Measurements from ENCODE around the gene BMPR1A.

BMPR1A gene

DNA sequence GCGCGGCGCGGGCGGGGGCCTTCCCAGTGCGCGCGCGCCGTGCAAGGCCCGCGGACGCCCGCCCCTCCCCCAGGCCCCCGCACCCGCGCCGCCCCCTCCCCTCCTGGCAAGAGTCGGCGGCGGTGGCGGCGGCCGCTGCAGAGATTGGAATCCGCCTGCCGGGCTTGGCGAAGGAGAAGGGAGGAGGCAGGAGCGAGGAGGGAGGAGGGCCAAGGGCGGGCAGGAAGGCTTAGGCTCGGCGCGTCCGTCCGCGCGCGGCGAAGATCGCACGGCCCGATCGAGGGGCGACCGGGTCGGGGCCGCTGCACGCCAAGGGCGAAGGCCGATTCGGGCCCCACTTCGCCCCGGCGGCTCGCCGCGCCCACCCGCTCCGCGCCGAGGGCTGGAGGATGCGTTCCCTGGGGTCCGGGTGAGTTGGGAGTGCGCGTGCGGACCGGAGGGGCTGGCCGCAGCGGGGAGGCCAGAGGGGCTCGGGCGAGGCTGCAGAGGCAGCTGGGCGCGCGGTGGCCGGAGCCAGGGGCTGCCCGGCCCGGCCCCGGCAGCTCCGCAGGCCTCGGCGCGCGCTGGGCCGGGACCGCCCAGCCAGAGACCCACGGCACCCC lies at the start of gene BMPR1A:
BMPR1A (plus strand) TSS at position 109 of the 602 bp plus-strand sequence. CDS start 119,400 bp downstream, outside the sequence.
- DNase-seq: no peak

DNA sequence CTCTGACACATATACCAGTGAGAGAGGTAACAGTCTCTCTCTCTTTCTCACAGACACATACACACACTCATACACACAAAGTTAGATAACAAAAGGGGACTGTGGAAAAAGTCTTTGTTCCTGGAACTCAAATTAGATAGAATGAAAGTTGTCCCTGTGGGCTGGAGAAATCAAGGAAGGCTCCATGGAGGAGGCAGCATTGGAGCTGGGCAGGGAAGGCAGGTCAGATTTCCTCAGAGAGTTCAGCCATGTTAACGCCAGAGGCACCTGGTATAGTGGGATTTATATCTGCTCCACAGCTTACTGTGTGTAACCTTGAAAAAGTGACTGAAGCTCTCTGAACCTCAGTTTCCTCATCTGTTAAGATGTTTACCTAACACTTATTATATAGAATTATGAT lies 49.4 kb upstream of the BMPR1A start:
- DNase-seq: no peak

DNA sequence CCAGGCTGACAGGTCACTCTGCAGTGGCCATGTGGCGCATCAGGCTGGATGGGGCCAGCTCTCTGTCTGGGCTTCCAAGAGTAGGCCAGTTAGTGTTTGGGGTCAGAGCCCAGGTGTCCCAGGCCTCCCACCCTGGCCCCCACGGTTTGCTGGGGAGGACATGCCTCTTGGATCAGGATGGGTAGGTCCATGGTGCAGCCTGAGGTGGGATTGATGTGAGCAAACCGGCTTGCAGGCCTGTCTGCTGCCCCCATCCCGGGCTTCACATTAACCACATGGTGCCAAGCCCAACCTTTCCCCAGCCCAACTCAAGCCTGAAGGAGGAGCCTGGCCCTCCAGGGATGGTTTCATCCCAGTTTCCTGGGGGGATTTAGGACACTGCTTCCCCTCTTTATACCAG lies 48.9 kb upstream of the BMPR1A start:
- no peak for DNase-seq

DNA sequence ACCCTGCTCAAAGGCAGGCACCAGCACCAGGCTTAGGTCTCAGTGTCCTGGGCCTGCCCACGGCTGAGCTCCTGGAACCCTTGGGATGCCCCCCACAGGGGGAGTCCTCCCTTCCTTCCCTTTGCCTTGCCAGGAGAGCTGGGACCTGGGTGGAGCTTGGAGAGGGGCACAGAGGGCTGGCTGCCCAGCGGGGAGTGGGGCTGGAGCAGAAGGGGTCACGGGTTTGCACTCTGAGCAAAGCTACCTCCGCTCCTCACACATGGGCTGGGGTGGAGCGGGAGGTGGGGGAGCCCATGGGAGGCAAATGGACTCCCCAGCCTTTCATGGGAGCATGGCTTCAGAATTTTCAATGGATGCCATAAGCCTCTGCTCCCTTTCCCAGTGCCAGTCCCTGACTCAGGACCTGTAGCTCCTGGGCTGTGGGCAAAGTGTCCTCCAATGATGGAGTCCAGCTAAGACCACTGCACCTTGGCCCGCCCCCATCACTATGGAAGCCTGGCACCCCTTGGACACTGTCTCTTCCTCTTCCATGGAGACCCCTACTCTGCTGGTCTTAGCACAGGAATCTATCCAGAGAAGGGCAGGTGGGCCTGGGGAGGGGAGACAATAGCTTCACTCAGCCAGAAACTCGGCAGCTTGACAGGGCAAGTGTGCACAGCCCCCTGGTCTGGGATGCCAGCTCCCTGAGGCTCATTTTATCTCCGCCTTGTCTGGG lies 48.2 kb upstream of the BMPR1A start:
- DNase-seq: no peak

DNA sequence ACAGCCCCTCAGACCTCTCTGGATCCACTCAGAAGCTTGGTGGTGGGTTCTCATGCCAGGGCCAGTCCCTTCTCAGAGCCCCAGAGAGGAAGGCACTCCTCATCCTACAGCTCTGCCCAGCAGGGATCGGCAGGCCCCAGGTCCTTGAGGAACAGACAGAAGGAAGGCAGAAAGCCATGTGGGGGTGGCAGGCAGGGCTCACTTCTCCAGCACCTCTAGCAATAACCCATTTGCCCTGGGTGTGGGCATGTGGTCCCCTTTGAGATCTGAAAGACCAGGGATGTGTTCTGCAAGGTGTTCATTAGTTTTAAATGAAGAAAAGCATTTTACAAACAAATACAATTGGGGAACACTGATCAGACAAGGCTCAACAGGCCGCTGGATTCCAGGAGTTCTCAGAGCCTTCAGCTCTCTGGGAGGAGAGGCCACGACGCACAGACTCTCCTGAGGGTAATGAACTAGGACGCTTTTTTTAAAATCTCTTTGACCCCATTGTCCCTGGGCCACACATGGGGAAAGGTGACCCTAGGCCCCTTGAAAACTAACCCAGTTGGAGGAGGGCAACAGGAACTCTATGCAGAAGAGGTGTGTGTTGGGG lies 47.5 kb upstream of the BMPR1A start:
- DNase-seq: no peak

DNA sequence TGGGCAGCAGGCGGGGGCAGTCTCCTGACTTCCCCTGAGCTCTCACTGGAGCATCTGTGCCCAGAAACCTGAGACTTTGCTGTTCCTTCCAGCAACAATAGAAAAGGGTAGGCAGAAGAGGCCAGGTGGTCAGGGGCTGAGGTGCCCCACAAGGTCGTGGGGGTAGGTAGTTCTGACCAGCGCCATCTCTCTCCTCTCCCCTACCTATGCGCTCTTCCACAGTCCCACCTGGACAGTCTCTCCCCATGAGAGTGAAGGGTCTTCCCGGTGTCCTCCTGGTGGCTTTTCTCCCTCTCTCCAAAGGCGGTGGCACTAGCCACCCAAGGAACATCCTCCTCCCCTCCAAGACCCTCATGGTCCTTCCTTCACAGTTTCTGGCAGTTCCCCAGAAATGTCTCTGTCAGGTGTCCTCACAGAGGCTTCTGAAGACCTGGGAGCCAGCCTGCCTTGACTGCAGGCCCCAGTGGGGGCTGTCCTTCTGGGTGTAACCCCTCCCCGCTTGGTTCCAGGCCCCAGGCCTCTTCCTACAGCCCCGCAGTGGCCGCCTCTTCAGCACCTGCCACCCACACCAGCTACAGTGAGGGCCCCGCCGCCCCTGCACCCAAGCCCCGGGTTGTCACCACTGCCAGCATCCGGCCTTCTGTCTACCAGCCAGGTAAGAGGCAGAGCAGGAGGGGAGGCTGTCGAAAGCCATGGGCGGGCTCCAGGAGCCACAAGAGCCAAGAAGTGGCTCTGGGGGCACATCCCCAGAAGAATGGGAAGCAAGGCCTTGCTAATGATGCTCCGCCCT lies 46.8 kb upstream of the BMPR1A start:
- no peak for DNase-seq

DNA sequence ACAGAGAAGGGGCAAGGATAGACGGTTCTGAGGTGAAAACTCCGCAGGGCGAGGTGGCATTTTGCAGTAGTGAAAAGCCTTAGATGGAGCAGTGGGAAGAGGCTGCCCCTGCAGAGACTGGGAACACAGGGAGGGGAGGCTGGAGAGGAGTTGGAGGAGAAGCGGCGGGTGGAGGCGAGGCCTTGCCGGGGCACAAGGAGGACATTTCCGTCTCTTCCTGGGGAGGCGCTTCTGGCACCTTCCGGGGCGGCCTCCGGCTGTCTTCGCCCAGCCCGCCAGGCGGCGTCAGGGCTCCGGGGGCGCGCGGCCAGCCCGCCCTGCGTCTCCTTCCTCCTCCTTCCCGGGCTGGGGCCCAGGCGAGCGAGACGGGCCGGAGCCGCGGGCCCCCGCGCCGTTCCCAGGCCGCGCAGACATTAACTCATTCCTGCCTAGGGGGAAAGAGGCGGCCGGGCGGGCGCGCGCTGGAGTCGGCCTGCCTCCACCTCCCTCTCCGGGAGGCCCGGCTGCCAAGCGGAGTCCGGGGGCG lies 45.4 kb upstream of the BMPR1A start:
- DNase-seq: peak; percentile 93

DNA sequence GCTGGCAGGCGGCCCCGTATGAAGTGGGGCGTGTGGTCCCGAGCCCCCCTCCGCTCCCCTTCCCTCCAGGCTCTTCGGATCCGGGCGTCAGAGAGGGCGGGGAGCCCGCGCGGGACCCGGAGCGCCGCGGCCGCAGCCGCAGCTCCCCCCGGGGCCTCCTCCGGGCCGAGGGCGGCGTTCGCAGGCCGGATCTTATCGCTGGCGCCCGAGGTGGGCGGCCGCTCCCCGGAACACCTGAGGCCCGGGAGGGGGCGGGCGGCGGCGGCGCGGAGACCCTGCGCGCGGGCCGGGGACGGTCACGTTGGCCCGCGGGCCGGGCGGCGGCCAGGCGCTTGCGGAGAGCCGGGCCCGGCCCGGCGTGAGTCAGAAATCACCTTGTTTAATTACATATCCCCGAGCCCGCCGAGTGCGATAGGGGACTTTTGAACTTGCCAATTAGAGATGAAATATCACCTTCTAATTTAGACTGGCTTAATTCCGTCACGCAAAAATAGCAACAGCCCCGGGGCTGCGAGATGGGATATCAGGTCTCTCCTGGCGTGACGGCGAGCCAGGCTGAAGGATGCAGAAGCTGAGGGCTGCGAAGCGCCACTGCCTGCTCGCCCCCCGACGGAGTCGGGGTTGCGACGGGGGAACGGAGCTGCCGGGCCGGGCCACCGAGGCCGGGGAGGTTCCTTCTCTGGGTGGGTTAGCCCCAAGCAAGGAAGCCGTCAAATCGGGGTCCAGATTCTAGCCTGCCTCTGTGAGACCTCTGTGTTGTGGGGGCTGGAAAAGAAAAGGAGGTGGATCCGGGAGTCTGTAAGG lies 44.7 kb upstream of the BMPR1A start:
- peak; percentile 83 for DNase-seq

DNA sequence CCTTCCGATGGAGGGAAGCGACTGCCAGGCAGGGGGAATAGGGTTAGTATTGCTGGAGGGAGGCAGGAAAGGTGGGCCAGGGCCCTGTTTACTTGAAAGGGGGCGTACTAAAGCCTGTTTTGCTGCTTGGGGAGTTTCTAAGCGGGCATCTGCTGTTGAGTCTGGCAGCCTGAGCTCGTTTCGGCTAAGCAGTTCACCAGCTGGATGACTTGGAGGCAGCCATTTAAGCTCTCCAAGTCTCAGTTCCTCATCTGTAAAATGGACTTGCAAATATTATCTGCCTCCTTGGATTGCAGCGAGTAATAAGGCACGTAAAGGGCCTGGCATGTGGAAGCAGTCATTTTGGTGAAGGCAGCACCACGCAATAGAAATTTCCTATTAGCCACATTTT lies 44.1 kb upstream of the BMPR1A start:
- no peak for DNase-seq

DNA sequence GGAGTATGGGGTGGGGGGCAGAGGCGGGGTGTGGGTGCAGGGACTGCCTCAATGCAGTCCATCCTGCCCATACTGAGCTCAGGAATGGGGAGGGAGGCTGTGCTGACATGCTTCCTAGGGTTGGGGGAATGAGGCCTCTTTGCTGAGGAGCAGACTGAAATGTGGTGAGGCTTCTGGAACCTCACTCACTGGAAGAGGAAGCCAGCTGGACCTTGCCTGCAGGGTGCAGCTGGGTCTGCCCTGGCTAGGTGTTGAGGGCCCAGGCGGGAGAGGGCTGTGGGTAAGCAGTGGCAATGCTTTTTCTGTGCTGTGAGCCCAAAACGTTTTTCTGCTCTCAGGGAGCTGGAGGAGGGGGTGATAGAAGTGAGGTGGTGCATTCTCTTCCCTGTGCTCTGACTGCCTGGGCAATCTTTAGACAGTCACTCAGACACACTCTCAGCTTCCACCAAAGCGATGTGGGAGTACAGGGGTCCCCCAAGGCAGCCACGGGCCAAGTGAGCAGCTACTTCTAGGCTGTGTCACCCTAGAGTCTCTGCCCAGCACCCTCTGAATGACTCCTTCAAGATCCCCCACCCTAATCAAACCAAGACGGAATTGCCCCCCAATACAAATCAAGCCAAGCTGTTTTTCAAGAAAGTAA lies 41.1 kb upstream of the BMPR1A start:
- DNase-seq: no peak

DNA sequence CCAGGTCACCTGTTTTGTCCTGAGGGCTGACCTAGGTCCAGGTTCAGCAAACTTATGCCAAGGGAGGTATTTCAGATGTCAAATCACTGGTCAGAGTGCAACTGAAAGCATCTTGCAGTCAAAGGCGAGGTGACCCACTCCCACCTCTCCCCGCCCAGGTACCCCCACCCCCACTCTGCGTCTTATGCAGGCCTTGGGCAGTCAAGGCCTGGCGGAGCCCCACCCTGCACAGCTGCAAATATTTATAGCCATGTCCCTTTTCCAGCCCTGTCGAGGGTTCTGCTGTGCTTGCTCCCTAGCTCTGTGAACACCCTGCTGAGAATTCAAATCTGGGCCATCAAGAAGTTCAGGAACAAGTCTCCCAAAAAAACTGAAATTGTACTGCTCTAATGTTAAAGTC lies 40.6 kb upstream of the BMPR1A start:
- no peak for DNase-seq

DNA sequence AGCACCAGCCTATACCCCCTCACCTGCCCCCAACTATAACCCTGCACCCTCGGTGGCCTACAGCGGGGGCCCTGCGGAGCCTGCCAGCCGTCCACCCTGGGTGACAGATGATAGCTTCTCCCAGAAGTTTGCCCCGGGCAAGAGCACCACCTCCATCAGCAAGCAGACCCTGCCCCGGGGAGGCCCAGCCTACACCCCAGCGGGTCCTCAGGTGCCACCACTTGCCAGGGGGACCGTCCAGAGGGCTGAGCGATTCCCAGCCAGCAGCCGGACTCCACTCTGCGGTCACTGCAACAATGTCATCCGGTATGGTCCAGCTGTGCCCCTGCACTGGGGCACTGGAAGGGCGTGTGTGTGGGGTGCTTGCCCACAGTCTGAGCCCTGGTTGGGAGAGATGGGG lies 40.0 kb upstream of the BMPR1A start:
- DNase-seq: no peak

DNA sequence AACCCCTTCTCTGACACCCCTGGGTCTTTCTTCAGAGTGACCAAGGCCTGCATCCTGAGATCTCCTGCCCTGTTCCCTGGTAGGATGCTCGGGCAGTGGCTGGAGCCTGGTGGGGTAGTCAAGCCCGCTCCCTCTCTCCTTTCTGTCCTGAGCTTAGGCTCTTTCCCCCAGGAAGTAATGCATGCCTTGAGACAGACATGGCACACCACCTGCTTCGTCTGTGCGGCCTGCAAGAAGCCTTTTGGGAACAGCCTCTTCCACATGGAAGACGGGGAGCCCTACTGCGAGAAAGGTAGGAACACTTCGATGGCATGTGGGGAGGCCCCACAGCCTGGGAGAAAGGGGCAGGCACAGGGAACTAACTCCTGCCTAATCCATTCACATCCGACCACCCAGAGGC lies 37.9 kb upstream of the BMPR1A start:
- no peak for DNase-seq

DNA sequence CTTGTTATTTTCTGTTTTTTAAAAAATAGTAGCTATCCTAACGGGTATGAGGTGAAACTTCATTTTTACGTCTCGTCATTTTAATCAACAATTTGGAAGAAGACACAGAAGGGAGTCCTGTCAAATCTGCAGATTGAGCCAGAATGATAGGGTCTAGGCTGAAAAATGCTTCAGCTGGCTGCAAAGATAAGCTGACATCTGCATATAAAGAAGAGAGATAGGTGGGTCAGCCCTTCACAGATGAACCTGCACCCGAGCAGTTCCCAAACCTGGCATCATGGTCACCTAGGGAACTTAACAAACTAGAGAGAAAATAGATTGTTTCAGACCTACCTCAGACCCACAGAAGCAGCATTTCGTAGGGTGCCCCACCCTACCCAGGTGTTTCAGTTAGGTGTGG lies 35.2 kb upstream of the BMPR1A start:
- no peak for DNase-seq

DNA sequence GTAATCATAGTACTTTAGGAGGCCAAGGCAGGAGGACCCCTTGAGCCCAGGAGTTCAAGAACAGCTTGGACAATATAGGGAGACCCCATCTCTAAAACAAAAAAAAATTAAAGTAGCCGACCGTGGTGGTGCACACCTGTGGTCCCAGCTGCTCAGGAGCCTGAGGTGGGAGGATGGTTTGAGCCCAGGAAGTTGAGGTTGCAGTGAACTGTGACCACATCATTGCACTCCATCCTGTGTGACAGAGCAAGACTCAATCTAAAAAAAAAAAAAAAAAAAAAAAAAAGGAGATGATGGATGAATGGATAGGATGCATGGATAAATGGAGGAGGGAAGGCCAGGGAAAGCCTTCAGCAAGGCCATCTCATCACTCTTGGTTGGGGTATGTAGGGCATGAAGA lies 33.4 kb upstream of the BMPR1A start:
- DNase-seq: no peak

DNA sequence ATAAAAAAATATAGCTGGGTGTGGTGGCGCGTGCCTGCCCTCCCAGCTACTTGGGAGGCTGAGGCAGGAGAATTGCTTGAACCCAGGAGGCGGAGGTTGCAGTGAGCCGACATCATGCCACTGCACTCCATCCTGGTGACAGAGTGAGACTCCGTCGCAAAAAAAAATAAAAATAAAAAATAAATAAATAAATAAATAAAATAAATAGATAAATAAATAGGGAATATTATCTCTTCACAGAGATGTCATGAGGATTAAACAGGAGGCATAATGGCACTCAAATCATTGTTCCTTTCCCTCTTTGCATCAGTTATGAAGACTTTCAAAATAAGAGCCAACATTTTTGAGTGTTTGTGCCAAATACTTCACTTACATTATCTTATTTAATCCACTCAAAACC lies 32.0 kb upstream of the BMPR1A start:
- no peak for DNase-seq

DNA sequence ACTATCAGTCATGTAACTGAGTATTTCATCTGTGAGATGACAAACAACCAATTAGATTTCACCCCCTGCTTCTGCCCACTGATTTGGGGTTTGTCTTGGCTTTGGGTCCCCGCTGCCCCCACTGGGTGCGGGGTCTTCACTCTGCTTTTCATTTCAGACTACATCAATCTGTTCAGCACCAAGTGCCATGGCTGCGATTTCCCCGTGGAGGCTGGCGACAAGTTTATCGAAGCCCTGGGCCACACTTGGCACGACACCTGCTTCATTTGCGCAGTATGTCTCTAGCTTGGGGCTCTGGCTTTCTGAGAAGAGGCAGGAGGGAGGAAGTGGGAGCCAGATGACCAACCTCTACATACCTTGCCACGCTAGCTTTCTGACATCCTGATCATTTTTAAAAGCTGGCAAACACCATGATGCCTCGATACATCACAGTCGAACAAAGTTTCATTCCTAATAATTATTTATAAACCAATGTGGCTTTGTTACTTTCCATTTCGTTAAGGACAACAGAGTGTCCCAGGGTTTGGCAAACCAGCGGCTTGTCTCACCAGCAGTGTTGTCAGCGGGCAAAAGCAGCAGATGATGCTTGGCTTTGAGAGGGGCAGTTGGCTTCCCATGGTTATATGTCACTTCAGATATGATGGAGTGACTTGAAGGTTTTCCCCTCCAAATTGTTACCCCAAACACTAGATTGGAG lies 30.3 kb upstream of the BMPR1A start:
- DNase-seq: no peak

DNA sequence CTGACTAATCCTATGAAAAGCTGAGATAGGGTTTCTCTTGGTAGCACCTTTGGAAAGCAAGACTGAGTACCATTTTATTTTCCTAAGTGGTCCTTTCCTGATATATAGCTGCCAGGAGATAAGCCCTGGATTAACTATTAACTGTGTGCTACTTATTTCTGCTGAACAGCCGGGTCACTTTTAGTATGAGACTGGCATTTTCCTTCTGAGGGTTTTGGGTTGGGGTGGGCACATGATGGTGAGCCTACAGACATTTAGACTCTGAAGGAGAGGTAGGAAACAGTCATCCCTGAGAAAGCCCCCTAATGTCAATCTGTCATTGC lies 29.8 kb upstream of the BMPR1A start:
- no peak for DNase-seq

DNA sequence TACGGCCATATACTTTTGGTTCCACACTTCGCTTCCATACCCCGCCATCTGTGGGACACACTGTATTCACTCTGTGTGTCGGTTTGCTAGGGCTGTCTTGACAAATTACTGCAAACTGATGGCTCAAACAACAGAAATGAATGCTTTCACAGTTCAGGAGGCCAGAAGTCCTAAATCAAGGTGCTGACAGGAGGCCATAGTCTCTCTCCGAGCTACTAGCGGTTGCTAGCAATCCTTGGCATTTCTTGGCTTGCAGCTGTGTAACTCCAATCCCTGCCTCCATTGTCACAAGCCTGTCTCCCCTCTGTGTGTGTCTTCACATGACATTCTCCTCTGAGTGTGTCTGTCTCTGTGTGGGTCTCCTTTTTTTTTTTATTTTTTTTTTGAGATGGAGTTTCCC lies 28.9 kb upstream of the BMPR1A start:
- DNase-seq: no peak

DNA sequence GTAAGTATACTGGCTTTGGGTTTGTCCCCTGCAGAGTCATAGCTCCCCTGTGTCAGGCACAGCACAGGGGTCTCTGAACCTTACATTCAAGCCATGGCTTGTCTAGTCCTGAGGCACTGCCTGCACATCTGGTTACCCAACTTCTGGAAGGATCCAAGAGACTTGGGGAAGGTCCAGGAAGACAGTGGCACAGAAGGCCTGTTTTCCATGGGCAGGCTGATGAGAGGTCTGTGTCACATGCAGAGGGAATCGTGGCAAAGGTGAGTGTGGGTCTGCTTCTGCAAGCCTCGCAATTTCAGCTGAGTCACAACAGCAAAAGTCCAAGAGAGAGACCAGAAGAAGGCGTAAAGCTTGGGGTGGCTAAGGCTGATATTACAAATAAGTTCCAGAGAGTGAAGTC lies 28.4 kb upstream of the BMPR1A start:
- no peak for DNase-seq

DNA sequence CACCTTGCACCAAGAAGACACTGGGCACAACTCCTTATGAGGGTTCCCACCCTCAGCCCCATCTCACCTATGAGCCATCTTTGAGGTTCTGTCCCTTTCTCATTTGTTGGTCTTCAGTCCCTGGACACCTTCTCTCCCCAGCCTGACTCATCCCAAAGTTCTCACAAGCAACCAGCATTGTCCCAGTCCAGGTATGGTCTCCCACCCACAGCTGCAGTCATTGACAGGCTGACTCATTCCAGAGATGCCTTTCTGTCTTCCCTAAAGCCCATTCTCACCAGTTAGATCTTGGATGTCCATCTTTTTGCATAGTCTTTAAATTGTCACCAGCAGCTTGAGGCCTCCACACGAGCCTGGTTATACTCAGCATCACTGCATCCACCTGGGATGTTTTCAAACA lies 26.7 kb upstream of the BMPR1A start:
- no peak for DNase-seq

DNA sequence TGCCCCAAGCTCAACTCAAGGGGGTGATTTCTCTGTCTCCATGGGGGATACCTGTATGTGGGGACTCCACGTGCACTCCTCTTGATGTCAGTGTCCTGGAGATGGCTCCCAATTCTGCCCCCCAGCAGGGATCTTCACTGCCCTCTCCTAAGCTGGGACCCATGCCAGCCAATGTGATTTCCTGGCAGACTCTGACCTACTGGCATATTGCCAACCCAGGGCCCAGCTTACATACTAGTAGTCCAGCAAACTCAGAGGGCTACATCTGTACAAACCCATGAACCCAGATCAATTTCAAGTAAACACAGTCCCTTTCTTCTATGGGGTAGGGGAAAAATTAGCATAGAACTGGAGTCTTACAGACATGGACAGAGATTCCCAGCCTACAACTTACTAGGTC lies 26.2 kb upstream of the BMPR1A start:
- DNase-seq: no peak

Data from activated CD8-positive, alpha-beta memory T cell treated with anti-CD3 and anti-CD28 coated beads for 24 hours (primary cell).